ENCODE measurements around the gene ZIC4. TPM values are rescaled to one million over a fixed set of nuclear protein-coding genes. Genes with fewer than 3 reads are reported as not detected.

The ZIC4 gene
- polyA plus RNA-seq, 3 donors, result 0.06 TPM; not detected in 2

- no peak for DNase-seq (ENCODE audit: extremely low read depth in 1 of 11, low read depth in 9 of 11, low spot score in 4 of 11)
Observed at GRCh38 chr3:147360051-147360439, 46.3 kb downstream of the ZIC4 start.

- DNase-seq (ENCODE audit: extremely low read depth in 1 of 11, low read depth in 9 of 11, low spot score in 4 of 11), result no peak
Observed at GRCh38 chr3:147359177-147360050, 46.9 kb downstream of the ZIC4 start.

DNA sequence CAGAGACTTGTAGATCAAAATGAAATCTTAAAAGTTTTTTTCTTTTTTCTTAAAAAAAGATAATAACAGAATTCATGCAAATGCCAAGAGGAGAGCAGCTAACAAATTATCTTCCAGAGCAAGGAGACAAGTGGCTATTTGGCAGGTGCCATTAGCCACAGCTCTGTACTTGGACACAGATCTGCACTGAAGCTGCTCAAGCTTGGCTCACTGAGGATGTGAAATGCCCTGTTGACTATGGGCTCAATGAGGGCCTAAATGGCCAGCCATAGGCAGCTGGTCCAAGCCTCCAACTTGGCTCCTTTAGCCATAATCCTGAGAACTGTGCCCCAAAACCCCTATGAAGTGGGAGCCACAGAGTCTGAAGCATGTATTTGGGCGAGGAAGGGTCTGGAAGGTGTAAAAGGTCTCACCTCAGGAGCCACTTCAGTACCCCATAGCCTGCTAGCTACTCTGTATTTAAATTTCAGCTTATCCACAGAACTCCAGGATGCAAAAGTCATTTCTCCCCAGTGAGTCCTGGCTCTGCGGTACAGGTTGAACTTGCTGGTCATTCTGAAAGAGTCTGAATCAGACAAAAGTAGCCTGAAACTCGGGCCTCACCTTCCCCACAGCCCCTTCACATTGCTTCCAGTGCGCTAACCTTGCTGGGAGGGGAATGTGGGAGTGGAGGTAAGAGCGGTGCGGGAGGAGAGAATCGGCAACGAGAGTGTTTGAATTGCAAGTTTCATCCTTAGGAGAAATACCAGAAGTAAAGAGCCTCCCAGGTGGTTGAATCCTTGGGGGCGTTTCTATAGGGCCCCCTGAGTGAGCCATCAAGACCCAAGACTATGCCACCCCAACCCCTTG, 48.0 kb downstream of the ZIC4 start:
- DNase-seq (ENCODE audit: extremely low read depth in 1 of 11, low read depth in 9 of 11, low spot score in 4 of 11), result no peak

DNA sequence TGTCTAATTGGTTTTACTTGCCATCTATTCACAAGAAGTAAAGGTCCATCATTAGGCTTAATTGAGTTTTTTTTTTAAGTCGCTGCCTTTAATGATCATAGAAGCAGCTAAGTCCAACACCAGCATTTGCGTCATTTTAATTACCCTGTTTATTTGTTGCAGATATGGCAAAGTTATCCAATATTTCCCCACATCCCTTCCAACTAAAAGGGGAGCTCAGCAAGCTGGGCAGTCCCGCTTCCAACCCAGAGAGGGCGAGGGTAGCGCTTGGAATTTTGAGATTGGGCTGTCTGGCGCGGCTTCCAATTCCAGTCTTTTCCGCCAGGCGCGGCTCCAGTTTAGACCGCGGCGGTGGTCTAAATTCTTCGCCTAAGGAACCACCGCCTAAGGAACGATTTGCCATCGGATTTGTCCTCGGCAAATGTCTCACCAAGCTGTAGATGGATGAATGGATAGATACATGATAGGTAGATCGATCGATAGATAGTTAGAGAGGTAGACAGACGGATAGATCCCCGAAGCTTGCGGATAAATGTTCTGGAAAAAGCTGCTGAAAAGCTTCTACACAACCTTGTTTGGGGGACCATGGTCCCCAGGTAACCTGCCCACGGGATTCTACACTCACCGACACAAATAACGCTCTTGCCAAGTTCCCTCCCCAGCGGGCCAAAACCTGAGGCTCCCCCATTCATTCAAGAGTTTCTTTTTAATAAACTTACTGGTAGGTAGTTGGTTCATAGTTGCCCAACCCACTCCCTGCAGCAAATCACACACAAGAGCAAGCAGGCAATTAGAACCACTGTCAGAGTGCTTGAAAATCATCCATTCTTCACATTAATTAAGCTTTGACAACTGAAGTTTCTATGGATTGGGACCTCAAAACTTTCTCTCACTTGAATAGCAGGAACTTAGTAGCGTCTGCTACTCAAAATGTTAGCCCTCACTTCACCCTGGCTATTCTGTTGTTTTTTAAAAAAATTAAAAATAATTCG, 49.1 kb downstream of the ZIC4 start:
- no peak for DNase-seq (ENCODE audit: extremely low read depth in 1 of 11, low read depth in 9 of 11, low spot score in 4 of 11)

GRCh38 chr3:147356145-147356908, 50.0 kb downstream of the ZIC4 start:
- DNase-seq (ENCODE audit: extremely low read depth in 1 of 11, low read depth in 9 of 11, low spot score in 4 of 11), result no peak

GRCh38 chr3:147355753-147356090, 50.6 kb downstream of the ZIC4 start:
- no peak for DNase-seq (ENCODE audit: extremely low read depth in 1 of 11, low read depth in 9 of 11, low spot score in 4 of 11)

- DNase-seq (ENCODE audit: extremely low read depth in 1 of 11, low read depth in 9 of 11, low spot score in 4 of 11), result no peak
Observed at GRCh38 chr3:147355084-147355752, 51.1 kb downstream of the ZIC4 start.

DNA sequence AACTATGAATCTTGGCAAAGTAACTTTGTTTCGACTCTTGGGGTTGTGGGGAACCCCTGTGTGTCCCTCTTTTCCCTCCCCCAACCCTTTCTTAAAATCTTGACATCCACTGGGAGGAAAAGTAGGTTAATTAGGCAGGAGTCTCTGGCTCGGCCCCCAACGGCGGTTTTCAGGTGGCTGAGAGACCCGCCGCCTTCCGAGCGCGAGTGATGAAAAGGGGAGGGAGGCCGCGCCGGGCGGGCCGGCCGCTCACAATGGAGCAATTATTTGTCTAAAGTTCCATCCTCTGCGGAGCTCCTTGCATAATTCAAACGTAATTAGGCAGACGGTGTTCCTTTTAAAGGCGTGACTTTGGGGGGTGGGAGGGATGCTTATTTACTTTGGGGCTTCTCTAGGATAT, 51.7 kb downstream of the ZIC4 start:
- DNase-seq (ENCODE audit: extremely low read depth in 1 of 11, low read depth in 9 of 11, low spot score in 4 of 11), result no peak

DNA sequence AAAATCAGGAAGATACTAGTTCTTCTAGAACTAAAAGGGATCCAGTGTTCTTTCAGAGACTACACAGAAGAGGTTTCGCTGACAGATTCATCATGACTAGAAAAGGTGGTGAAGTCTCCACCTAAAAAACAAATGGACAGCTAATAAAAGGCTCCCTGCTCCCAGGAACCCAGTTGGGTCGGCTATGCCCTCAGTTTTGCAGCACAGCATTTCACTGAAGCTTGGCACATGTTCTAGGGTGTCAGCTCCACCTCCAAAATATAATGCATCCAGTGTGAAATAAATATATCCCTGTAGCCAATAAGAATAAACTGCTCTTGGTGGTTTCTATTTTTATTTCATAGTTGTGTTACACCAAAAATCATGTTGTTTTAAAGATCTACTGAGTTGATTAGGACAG, 55.0 kb downstream of the ZIC4 start:
- DNase-seq (ENCODE audit: extremely low read depth in 1 of 11, low read depth in 9 of 11, low spot score in 4 of 11), result no peak

DNA sequence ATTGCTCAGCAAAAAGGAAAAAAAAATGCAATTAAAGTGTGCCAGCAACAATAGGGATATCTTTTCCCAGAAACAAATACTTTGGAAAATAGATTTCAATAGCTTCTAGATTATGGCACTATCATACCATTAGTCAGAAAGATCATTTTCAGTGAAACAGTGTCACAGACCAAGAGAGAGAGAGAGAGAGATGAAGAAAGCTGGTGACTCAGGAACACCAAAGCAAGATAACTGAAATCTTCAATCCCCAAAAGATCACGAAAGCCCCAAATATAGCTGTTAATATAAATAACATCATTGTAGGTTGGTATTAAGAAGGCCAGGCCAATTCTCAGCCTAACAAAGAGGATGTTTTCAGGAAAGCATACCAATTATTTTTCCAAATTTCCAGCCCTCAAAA, 57.4 kb downstream of the ZIC4 start:
- no peak for DNase-seq (ENCODE audit: extremely low read depth in 1 of 11, low read depth in 9 of 11, low spot score in 4 of 11)

DNA sequence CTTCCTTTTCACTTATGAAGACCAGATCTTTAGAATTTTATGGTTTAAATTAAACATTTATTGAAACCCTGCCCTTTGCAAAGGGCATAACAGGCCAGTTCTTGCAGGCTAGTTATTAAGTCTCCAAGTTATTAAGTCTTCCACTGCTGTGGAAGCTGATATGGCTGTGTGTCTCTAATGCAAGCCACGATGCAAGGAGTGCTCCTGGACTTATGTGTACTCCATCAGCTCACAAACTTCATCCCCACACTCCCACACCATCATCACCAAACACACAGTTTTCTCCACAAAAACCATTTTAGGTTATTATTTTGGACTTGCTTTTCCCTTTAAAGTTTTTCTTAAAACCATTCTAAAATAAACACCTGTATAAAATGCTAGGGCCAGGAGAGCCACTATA, 62.4 kb downstream of the ZIC4 start:
- DNase-seq (ENCODE audit: extremely low read depth in 1 of 11, low read depth in 9 of 11, low spot score in 4 of 11), result no peak

DNA sequence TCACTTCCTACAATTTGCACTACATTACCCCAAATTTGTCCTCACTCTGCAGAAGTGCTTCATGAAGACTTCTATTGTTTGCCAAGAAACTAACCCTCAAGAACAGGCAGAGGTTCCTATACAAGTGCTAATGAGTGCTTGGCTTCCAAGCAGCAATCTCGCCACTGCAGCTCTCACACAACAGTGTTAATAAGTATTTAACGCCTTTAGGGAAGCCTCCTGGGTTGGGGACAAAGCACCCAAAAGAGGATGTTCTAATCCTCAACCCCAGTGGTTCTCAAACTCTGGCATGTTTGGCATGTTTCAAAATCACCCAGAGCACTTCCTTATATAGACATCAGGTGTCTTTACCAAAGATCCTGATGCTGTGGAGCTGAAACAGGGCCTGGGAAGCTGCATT, 64.6 kb downstream of the ZIC4 start:
- no peak for DNase-seq (ENCODE audit: extremely low read depth in 1 of 11, low read depth in 9 of 11, low spot score in 4 of 11)

- no peak for DNase-seq (ENCODE audit: extremely low read depth in 1 of 11, low read depth in 9 of 11, low spot score in 4 of 11)
Observed at GRCh38 chr3:147336543-147337278, 69.6 kb downstream of the ZIC4 start.
